Calu3 (cell line): ENCODE data around the gene SCAPER. TPM values are rescaled to one million over a fixed set of nuclear protein-coding genes. Genes with fewer than 3 reads are reported as not detected.

ENCODE experiments used
- BruUV-seq: library from RNA; stranded (reverse); fragments of 400-500 nt; replicated peaks from 2 replicates; lab custom pipeline; 2021; lab: Mats Ljungman, UMichigan
- CTCF ChIA-PET: fragments of 300-600 bp; sonication (Branson Sonifier 250); formaldehyde crosslinking; loops from one replicate; lab custom pipeline; 2022; ENCODE audit warnings: antibody characterized with exemption; lab: Charles Lee
- DNase-seq: peaks from one replicate; pipeline ENCODE4 v3.0.0; 2022
- H3K27ac Mint-ChIP-seq: one replicate; pipeline ENCODE4 v1.8.0; 2022; ENCODE audit warnings: mixed read lengths; ENCODE audit not compliant: unreplicated experiment
- H3K27me3 Mint-ChIP-seq: one replicate; pipeline ENCODE4 v1.8.0; 2022; ENCODE audit warnings: mixed read lengths; ENCODE audit not compliant: unreplicated experiment
- H3K36me3 Mint-ChIP-seq: one replicate; pipeline ENCODE4 v1.8.0; 2022; ENCODE audit warnings: mild to moderate bottlenecking, moderate library complexity, mixed read lengths; ENCODE audit not compliant: insufficient read depth, unreplicated experiment
- H3K4me1 Mint-ChIP-seq: one replicate; pipeline ENCODE4 v1.8.0; 2022; ENCODE audit warnings: mild to moderate bottlenecking, low read depth, mixed read lengths; ENCODE audit not compliant: unreplicated experiment
- H3K4me3 Mint-ChIP-seq: one replicate; pipeline ENCODE4 v1.8.0; 2022; ENCODE audit warnings: mild to moderate bottlenecking, low read depth, moderate library complexity, mixed read lengths; ENCODE audit not compliant: unreplicated experiment
- H3K9me3 Mint-ChIP-seq: one replicate; pipeline ENCODE4 v1.8.0; 2022; ENCODE audit warnings: low read depth, mixed read lengths; ENCODE audit not compliant: unreplicated experiment
- CTCF ChIP-seq: fragments of 200-600 bp; IDR thresholded peaks from one replicate; pipeline ENCODE4 v1.8.0; 2022; ENCODE audit warnings: antibody characterized with exemption; ENCODE audit not compliant: unreplicated experiment
- intact Hi-C: fragments of 100-400 bp; cut with micrococcal nuclease; formaldehyde crosslinking; loops from one replicate; pipeline ENCODE4 v1.10.0; 2022; ENCODE audit not compliant: unreplicated experiment
- total RNA-seq: library from RNA; stranded (reverse); gene quantifications from 2 replicates; pipeline ENCODE4 v1.2.3, GENCODE V29; 2022

Gene SCAPER
- total RNA-seq, 1 experiment from 2014 or later = 34.8 TPM

DNA sequence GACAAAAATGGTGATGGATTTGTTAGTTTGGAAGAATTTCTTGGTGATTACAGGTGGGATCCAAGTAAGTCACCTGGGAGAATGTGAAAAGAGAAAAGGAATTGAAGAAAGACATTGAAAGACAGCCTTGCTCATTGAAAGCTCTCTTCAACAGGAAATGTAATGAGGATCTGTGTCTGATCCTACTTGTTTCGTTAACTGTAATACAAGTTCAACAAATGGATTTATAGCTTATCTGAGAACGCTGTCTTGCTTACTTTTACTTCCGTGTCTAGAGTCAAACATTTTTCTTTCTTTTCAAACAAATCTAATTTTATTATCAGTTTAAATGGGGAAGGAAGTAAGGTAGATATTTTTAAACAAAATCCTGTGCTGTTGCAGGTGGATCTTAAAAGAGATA lies 42.3 kb upstream of the SCAPER start:
- no peak for DNase-seq
- Mint-ChIP-seq H3K36me3 (peaks cover 29% of the 10 kb centered on the region), H3K27ac (no peak overlapping the region), H3K4me1 (no peaks in the 10 kb centered on the region), H3K27me3 (no peaks in the 10 kb centered on the region), H3K9me3 (no peaks in the 10 kb centered on the region), H3K4me3 (no peak overlapping the region)
- CTCF ChIA-PET = interaction anchor here (0.7 kb wide), 1 partner anchor 19 kb away, joined by 3 read pairs; no protein-coding TSS in a partner anchor
- TF ChIP-seq CTCF = no peak
- intact Hi-C loops = no loop called here
- no TSS peak for BruUV-seq

GRCh38 chr15:76945494-76946093 lies 40.5 kb upstream of the SCAPER start:
- Mint-ChIP-seq H3K36me3 (peaks cover 33% of the 10 kb centered on the region), H3K27ac (no peak overlapping the region), H3K9me3 (no peaks in the 10 kb centered on the region), H3K4me3 (no peak overlapping the region), H3K4me1 (no peaks in the 10 kb centered on the region), H3K27me3 (no peaks in the 10 kb centered on the region)
- TF ChIP-seq CTCF = no peak
- no peak for DNase-seq
- BruUV-seq = no TSS peak
- intact Hi-C loops = no loop called here
- CTCF ChIA-PET = no interaction called here

GRCh38 chr15:76942331-76942730 lies 37.2 kb upstream of the SCAPER start:
- Mint-ChIP-seq H3K27me3 (no peaks in the 10 kb centered on the region), H3K4me3 (no peak overlapping the region), H3K9me3 (no peaks in the 10 kb centered on the region), H3K27ac (no peak overlapping the region), H3K4me1 (no peaks in the 10 kb centered on the region), H3K36me3 (peaks cover 23% of the 10 kb centered on the region)
- intact Hi-C loops = no loop called here
- BruUV-seq = no TSS peak
- no peak for TF ChIP-seq CTCF
- no peak for DNase-seq
- CTCF ChIA-PET = interaction anchor here (1.7 kb wide), 1 partner anchor 11 kb away, joined by 3 read pairs; the partner anchor contains the start of gene RCN2

GRCh38 chr15:76941636-76942035 lies 36.5 kb upstream of the SCAPER start:
- CTCF ChIA-PET = interaction anchor here (1.7 kb wide), 1 partner anchor 10 kb away, joined by 3 read pairs; the partner anchor contains the start of gene RCN2
- no peak for DNase-seq
- no peaks in the 10 kb centered on the region for H3K9me3 Mint-ChIP-seq
- no TSS peak for BruUV-seq
- H3K36me3 Mint-ChIP-seq = peaks cover 20% of the 10 kb centered on the region
- intact Hi-C loops = no loop called here
- H3K4me1 Mint-ChIP-seq = no peaks in the 10 kb centered on the region
- no peak for TF ChIP-seq CTCF
- H3K27ac Mint-ChIP-seq = no peak overlapping the region
- H3K27me3 Mint-ChIP-seq = no peaks in the 10 kb centered on the region
- H3K4me3 Mint-ChIP-seq = no peak overlapping the region
